Measurements from ENCODE around the gene FBXL4.

The FBXL4 gene

DNA sequence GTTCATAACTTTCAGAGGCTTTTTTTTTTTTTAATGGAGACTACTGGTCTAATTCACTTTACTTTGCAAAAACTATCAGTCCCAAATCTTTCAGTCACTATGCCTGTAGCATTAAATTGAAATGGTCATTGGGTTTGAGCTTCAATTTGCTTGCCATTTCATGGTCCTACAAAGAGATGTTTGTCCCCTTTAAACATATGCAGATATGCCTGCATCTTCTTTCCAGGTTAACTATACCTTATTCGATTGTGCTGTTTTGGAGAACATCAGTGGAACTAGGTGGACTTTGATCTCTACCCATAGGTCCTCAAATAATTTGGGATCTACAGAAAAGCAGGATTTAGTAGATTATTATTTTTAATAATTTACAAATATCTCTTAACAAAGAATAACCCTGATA, 108.8 kb downstream of the FBXL4 start:
- Histone ChIP-seq H3K4ac (ENCODE audit: low read depth in 1 of 2, low read length in 2 of 2) (no peak overlapping the region), H2AK5ac (ENCODE audit: low read length, severe bottlenecking) (no peak overlapping the region), H3K36me3 (ENCODE audit: control insufficient read depth in 1 of 2, insufficient read depth in 2 of 2, low read depth in 1 of 2, low read length in 2 of 2) (no peaks in the 10 kb centered on the region), H3K23ac (ENCODE audit: low read length in 2 of 2) (no peak overlapping the region), H2BK5ac (ENCODE audit: low read depth, low read length, poor library complexity, severe bottlenecking) (no peak overlapping the region), H3K18ac (ENCODE audit: low read depth in 1 of 2, low read length in 2 of 2) (no peak overlapping the region), H2BK120ac (ENCODE audit: low read depth, low read length) (no peak overlapping the region), H2BK15ac (ENCODE audit: low read depth, poor library complexity, severe bottlenecking) (no peak overlapping the region), H3K27me3 (ENCODE audit: control insufficient read depth in 1 of 2, insufficient read depth in 1 of 2, low read length in 2 of 2) (peaks cover 83 to 91% of the 10 kb centered on the region in 2 experiments), H3K4me3 (ENCODE audit: insufficient read depth in 1 of 2, low read depth in 1 of 2, low read length in 2 of 2) (no peak overlapping the region), H4K91ac (ENCODE audit: low read length) (no peak overlapping the region), H3K79me1 (replicated peaks; ENCODE audit: low read length, poor library complexity, severe bottlenecking) (no peaks in the 10 kb centered on the region), H3K9me3 (ENCODE audit: control insufficient read depth, low read length) (no peaks in the 10 kb centered on the region), H2AFZ (ENCODE audit: low read depth, low read length) (no peak overlapping the region), H3K14ac (ENCODE audit: low read length in 2 of 2) (no peak overlapping the region), H3K27ac (ENCODE audit: low read length, poor library complexity, severe bottlenecking) (no peak overlapping the region), H3K4me1 (ENCODE audit: control insufficient read depth, insufficient read depth, low read depth, low read length) (peaks cover 30% of the 10 kb centered on the region), H2BK12ac (ENCODE audit: low read length in 2 of 2) (no peak overlapping the region), H3K9ac (ENCODE audit: low read length) (no peak overlapping the region), H4K8ac (ENCODE audit: low read length) (no peak overlapping the region), H3K4me2 (ENCODE audit: low read length, poor library complexity, severe bottlenecking) (no peak overlapping the region)
- WGBS = no CpG with 5 or more reads among the region's 1 CpG
- DNase-seq = no peak

DNA sequence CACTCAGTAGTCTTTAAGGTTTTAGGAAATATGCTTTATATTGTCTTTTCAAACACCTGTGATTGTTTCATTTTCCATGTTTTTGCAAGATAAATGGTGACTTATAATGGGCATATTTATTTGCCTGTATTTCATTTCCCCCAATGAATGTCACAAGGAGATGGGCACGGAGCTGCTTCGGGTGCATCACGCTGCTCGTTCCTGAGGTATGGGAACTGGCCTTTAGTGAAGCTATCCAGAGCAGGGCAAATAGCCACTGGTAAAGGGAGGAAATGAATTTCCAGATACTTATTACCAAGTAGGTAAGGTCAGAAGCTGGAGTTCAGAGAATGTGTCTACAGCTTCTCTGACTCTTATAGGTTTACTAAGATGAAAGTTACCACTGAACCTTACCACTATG, 109.7 kb downstream of the FBXL4 start:
- H3K79me1 ChIP-seq (replicated peaks; ENCODE audit: low read length, poor library complexity, severe bottlenecking) = no peaks in the 10 kb centered on the region
- H2BK15ac ChIP-seq (ENCODE audit: low read depth, poor library complexity, severe bottlenecking) = no peak overlapping the region
- no peak overlapping the region for H2BK12ac ChIP-seq (ENCODE audit: low read length in 2 of 2)
- no peak overlapping the region for H4K8ac ChIP-seq (ENCODE audit: low read length)
- no peaks in the 10 kb centered on the region for H3K9me3 ChIP-seq (ENCODE audit: control insufficient read depth, low read length)
- H3K36me3 ChIP-seq (ENCODE audit: control insufficient read depth in 1 of 2, insufficient read depth in 2 of 2, low read depth in 1 of 2, low read length in 2 of 2) = no peaks in the 10 kb centered on the region
- H2AK5ac ChIP-seq (ENCODE audit: low read length, severe bottlenecking) = no peak overlapping the region
- no peak overlapping the region for H3K4ac ChIP-seq (ENCODE audit: low read depth in 1 of 2, low read length in 2 of 2)
- no peak overlapping the region for H3K4me2 ChIP-seq (ENCODE audit: low read length, poor library complexity, severe bottlenecking)
- H3K4me1 ChIP-seq (ENCODE audit: control insufficient read depth, insufficient read depth, low read depth, low read length) = peaks cover 34% of the 10 kb centered on the region
- no peak overlapping the region for H3K4me3 ChIP-seq (ENCODE audit: insufficient read depth in 1 of 2, low read depth in 1 of 2, low read length in 2 of 2)
- no peak overlapping the region for H2BK120ac ChIP-seq (ENCODE audit: low read depth, low read length)
- WGBS = 15% methylated on average over 4 of the region's 4 CpGs
- H3K18ac ChIP-seq (ENCODE audit: low read depth in 1 of 2, low read length in 2 of 2) = no peak overlapping the region
- H4K91ac ChIP-seq (ENCODE audit: low read length) = no peak overlapping the region
- H3K14ac ChIP-seq (ENCODE audit: low read length in 2 of 2) = no peak overlapping the region
- no peak overlapping the region for H3K23ac ChIP-seq (ENCODE audit: low read length in 2 of 2)
- H3K27me3 ChIP-seq (ENCODE audit: control insufficient read depth in 1 of 2, insufficient read depth in 1 of 2, low read length in 2 of 2) = peaks cover 83 to 90% of the 10 kb centered on the region in 2 experiments
- DNase-seq = no peak
- H3K9ac ChIP-seq (ENCODE audit: low read length) = no peak overlapping the region
- H2AFZ ChIP-seq (ENCODE audit: low read depth, low read length) = no peak overlapping the region
- no peak overlapping the region for H3K27ac ChIP-seq (ENCODE audit: low read length, poor library complexity, severe bottlenecking)
- no peak overlapping the region for H2BK5ac ChIP-seq (ENCODE audit: low read depth, low read length, poor library complexity, severe bottlenecking)

DNA sequence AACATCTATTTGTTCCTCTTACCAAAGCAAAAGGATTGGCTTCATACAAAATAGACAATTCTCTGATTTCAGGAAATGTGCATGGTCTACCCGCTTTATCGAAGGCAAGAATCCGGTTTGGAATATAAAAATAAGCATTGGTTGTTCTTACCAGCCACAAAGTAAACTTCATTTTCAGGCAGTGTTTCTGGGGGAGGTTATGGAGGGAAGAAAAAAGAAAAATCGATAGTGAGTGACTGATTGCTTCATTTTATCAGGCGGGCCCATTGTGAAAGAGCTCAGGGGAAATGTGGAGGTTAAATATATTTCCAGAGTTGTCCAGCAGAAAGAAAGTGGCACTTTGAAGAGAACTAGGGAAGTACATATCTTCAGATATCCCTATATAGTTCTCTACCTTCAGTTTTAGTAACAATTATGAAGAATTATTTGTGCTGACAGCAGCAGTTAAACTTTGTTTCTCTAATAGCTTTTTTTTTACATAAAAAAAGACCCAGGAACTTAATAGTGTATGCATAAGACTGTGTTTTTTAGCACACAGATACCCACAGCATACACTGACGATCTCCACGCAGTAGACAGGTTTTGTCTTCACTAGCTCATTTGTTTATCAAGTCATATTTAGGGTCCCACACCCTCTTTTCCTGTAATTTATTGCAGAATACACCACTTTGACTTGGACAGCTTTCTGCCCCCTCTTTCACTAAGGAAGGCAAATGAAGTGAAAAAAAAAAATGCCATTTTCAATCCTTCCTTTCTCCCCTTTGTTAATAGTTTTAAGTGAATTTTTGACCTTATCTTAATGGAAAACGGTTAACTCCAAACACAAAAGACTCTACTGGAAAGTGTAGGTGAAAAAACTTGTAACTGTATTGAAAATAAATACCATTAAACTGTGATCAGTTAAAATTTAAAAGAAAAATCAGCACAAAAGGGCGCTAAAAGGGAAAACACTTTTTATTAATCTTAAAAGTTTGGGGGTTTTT, 110.5 kb downstream of the FBXL4 start:
- Histone ChIP-seq H3K4me1 (ENCODE audit: control insufficient read depth, insufficient read depth, low read depth, low read length) (peaks cover 38% of the 10 kb centered on the region), H2BK120ac (ENCODE audit: low read depth, low read length) (no peak overlapping the region), H3K27ac (ENCODE audit: low read length, poor library complexity, severe bottlenecking) (no peak overlapping the region), H3K27me3 (ENCODE audit: control insufficient read depth in 1 of 2, insufficient read depth in 1 of 2, low read length in 2 of 2) (peaks cover 82 to 85% of the 10 kb centered on the region in 2 experiments), H2BK15ac (ENCODE audit: low read depth, poor library complexity, severe bottlenecking) (no peak overlapping the region), H3K14ac (ENCODE audit: low read length in 2 of 2) (no peak overlapping the region), H4K91ac (ENCODE audit: low read length) (no peak overlapping the region), H3K18ac (ENCODE audit: low read depth in 1 of 2, low read length in 2 of 2) (no peak overlapping the region), H2AK5ac (ENCODE audit: low read length, severe bottlenecking) (no peak overlapping the region), H3K9ac (ENCODE audit: low read length) (no peak overlapping the region), H3K79me1 (replicated peaks; ENCODE audit: low read length, poor library complexity, severe bottlenecking) (no peaks in the 10 kb centered on the region), H2BK5ac (ENCODE audit: low read depth, low read length, poor library complexity, severe bottlenecking) (no peak overlapping the region), H3K23ac (ENCODE audit: low read length in 2 of 2) (no peak overlapping the region), H2AFZ (ENCODE audit: low read depth, low read length) (no peak overlapping the region), H3K36me3 (ENCODE audit: control insufficient read depth in 1 of 2, insufficient read depth in 2 of 2, low read depth in 1 of 2, low read length in 2 of 2) (no peaks in the 10 kb centered on the region), H4K8ac (ENCODE audit: low read length) (no peak overlapping the region), H3K4me2 (ENCODE audit: low read length, poor library complexity, severe bottlenecking) (no peak overlapping the region), H2BK12ac (ENCODE audit: low read length in 2 of 2) (no peak overlapping the region), H3K4me3 (ENCODE audit: insufficient read depth in 1 of 2, low read depth in 1 of 2, low read length in 2 of 2) (no peak overlapping the region), H3K4ac (ENCODE audit: low read depth in 1 of 2, low read length in 2 of 2) (no peak overlapping the region), H3K9me3 (ENCODE audit: control insufficient read depth, low read length) (no peaks in the 10 kb centered on the region)
- DNase-seq = no peak
- WGBS = 14% methylated on average over 7 of the region's 9 CpGs

DNA sequence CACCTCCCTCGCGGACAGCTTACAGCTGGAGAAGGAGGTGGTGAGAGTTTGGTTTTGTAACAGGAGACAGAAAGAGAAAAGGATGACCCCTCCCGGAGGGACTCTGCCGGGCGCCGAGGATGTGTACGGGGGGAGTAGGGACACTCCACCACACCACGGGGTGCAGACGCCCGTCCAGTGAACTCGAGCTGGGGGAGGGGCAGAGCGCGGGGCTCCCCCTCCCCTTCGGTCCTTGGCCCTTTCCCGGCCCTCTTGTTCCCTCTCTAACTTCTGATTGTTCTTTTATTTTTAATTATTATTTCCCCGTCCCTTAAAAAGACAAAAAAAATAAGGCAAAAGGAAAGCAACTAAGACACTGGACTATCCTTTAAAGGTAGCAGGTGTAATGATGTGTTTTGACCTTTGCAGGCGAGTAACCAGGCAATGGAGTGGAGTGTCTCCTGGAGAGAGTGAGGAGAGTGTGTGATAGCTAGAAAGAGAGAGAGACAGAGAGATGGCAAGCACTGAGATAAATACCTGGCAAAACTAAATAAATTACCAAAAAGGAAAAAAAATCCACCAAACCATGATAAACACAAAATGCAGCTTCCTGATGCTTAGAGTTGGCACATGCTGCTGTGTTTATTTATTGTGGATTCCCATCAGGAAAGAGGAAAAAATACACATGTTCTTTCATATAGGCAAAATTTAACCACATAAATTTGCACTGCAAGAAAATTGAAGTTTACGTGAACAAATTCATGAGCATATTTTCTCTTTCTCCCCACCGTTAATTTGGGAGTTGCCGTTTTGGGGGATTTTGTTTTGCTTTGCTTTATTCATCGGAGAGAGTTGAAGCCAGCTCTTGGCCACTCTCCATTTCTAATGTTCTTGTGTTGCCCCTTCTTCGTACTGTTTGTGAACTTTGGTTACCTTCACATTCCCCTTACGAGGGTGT, 111.5 kb downstream of the FBXL4 start:
- no peaks in the 10 kb centered on the region for H3K36me3 ChIP-seq (ENCODE audit: control insufficient read depth in 1 of 2, insufficient read depth in 2 of 2, low read depth in 1 of 2, low read length in 2 of 2)
- no peak overlapping the region for H3K27ac ChIP-seq (ENCODE audit: low read length, poor library complexity, severe bottlenecking)
- no peaks in the 10 kb centered on the region for H3K9me3 ChIP-seq (ENCODE audit: control insufficient read depth, low read length)
- no peak overlapping the region for H3K4me2 ChIP-seq (ENCODE audit: low read length, poor library complexity, severe bottlenecking)
- H3K14ac ChIP-seq (ENCODE audit: low read length in 2 of 2) = no peak overlapping the region
- no peak overlapping the region for H2BK15ac ChIP-seq (ENCODE audit: low read depth, poor library complexity, severe bottlenecking)
- H3K4me1 ChIP-seq (ENCODE audit: control insufficient read depth, insufficient read depth, low read depth, low read length) = peaks cover 43% of the 10 kb centered on the region
- no peak overlapping the region for H2AFZ ChIP-seq (ENCODE audit: low read depth, low read length)
- no peak overlapping the region for H3K4ac ChIP-seq (ENCODE audit: low read depth in 1 of 2, low read length in 2 of 2)
- 3% methylated on average over 14 of the region's 23 CpGs for WGBS
- no peak overlapping the region for H3K4me3 ChIP-seq (ENCODE audit: insufficient read depth in 1 of 2, low read depth in 1 of 2, low read length in 2 of 2)
- H2BK5ac ChIP-seq (ENCODE audit: low read depth, low read length, poor library complexity, severe bottlenecking) = no peak overlapping the region
- no peak overlapping the region for H3K18ac ChIP-seq (ENCODE audit: low read depth in 1 of 2, low read length in 2 of 2)
- H3K23ac ChIP-seq (ENCODE audit: low read length in 2 of 2) = peak overlapping the region in 1 of 2 experiments; percentile 56
- no peaks in the 10 kb centered on the region for H3K79me1 ChIP-seq (replicated peaks; ENCODE audit: low read length, poor library complexity, severe bottlenecking)
- no peak overlapping the region for H3K9ac ChIP-seq (ENCODE audit: low read length)
- no peak for DNase-seq
- H2AK5ac ChIP-seq (ENCODE audit: low read length, severe bottlenecking) = no peak overlapping the region
- H4K91ac ChIP-seq (ENCODE audit: low read length) = no peak overlapping the region
- H4K8ac ChIP-seq (ENCODE audit: low read length) = no peak overlapping the region
- H2BK12ac ChIP-seq (ENCODE audit: low read length in 2 of 2) = no peak overlapping the region
- H3K27me3 ChIP-seq (ENCODE audit: control insufficient read depth in 1 of 2, insufficient read depth in 1 of 2, low read length in 2 of 2) = peaks cover 83 to 84% of the 10 kb centered on the region in 2 experiments
- no peak overlapping the region for H2BK120ac ChIP-seq (ENCODE audit: low read depth, low read length)
